Heart left ventricle (tissue), 16 donors: Measurements from ENCODE around the gene SIRPB1. TPM values are rescaled to one million over a fixed set of nuclear protein-coding genes. Genes with fewer than 3 reads are reported as not detected.
A peak's percentile ranks its signal among the peaks of the same experiment; 100 is the strongest.
"Not testable (repeated sequence)": the region's sequence is repeated elsewhere in the genome, so short reads cannot be mapped to it uniquely, and the experiment has no call there.

Experiments
- ATAC-seq, 4 donors: fragments of 200-7000 bp; cut with Tn5 transposase; one replicate each; pipeline ENCODE4 v1.9.1; 2020 to 2022; ENCODE audit warnings: moderate library complexity in 4 of 4, mild to moderate bottlenecking in 3 of 4, moderate number of reproducible peaks in 1 of 4
- DNase-seq, 5 donors: peaks; one replicate each; pipeline ENCODE4 v3.0.0-alpha.2; 2020
- H3K27ac ChIP-seq, 12 donors: fragments of 200-600 bp; sonication (generic) in 4 of 12; one replicate each; pipeline versions ENCODE4 v1.5.0 to v1.8.0; 2016 to 2022; ENCODE audit warnings: mild to moderate bottlenecking in 2 of 12
- H3K27me3 ChIP-seq, 9 donors: fragments of 200-600 bp; sonication (generic) in 2 of 9; one replicate each; pipeline versions ENCODE4 v1.5.1 to v1.8.0; 2016 to 2022; ENCODE audit warnings: mild to moderate bottlenecking in 3 of 9
- H3K36me3 ChIP-seq, 9 donors: fragments of 200-600 bp; sonication (generic) in 2 of 9; one replicate each; pipeline versions ENCODE4 v1.5.0 to v1.8.0; 2018 to 2022; ENCODE audit warnings: mild to moderate bottlenecking in 2 of 9
- H3K4me1 ChIP-seq, 12 donors: fragments of 200-600 bp; sonication (generic) in 4 of 12; one replicate each; pipeline versions ENCODE4 v1.5.0 to v1.8.0; 2016 to 2022; ENCODE audit warnings: mild to moderate bottlenecking in 3 of 12
- H3K4me3 ChIP-seq, 12 donors: fragments of 200-600 bp; sonication (generic) in 4 of 12; one replicate each; pipeline versions ENCODE4 v1.5.0 to v1.8.0; 2017 to 2022; ENCODE audit warnings: mild to moderate bottlenecking in 9 of 12, moderate library complexity in 4 of 12
- H3K9me3 ChIP-seq, 12 donors: fragments of 200-600 bp; sonication (generic) in 4 of 12; one replicate each; pipeline versions ENCODE4 v1.5.0 to v1.8.0; 2016 to 2022; ENCODE audit warnings: mild to moderate bottlenecking in 1 of 12
- POLR2A ChIP-seq, 2 donors: fragments of 450-650 bp; IDR thresholded peaks; one replicate each; pipeline ENCODE4 v1.6.1; 2017; ENCODE audit warnings: antibody characterized with exemption in 2 of 2, mild to moderate bottlenecking in 2 of 2, moderate library complexity in 2 of 2
- WGBS, 4 donors: extraction: QIAGEN DNeasy Blood & Tissue Kit in 2 of 4; methylation state at CpG; one replicate each; pipeline versions ENCODE4 v1.1.5 to v1.1.7; 2013 to 2018; 5-methylcytosine and 5-hydroxymethylcytosine counted together
- intact Hi-C, 10 donors: fragments of 100-400 bp; cut with DNase I; formaldehyde crosslinking; loops; one replicate each; pipeline versions ENCODE4 v1.11.1 to v1.14.2; 2022
- polyA plus RNA-seq, 2 donors: library from polyadenylated mRNA; stranded (reverse); fragments of 200-250 nt; gene quantifications; one replicate each; pipeline ENCODE4 v1.2.3, GENCODE V29; 2013
- total RNA-seq, 9 donors: library from RNA; depleted of rRNA in 2 of 9; stranded (reverse); fragments of >200 nt in 2 of 9; fragmentation: NEBNext Ultra II Directional in 3 of 9; extraction: Animal tissue kit (Norgen Biotek cat#: 25700) in 3 of 9; gene quantifications; one replicate each; pipeline versions ENCODE4 v1.1.0 to v1.2.4, GENCODE V29; 2016 to 2023
- TF ChIP-seq, protein P1 (sequence below), 12 donors: fragments of 200-600 bp; sonication (generic) in 4 of 12; IDR thresholded peaks; one replicate each; pipeline versions ENCODE4 v1.5.0 to v1.8.0; 2018 to 2022; ENCODE audit warnings: antibody characterized with exemption in 12 of 12, mild to moderate bottlenecking in 5 of 12
- donor health status: ischemic (EF 13 %, LVEDD 7.1; RV severe dilation, severe dysfunction).
- donor health status: healthy with polysubstance abuse.
- donor health status: DM: no; HTN: yes; CAD: no.
- donor health status: DM: no; HTN: no; CAD: no.
- donor health status: ischemic (EF 25% LVEDD 6.9; RV normal size, moderate dysfunction).
- donor health status: ischemic (EF 25% LVEDD 5.7; RV mildly dilated, moderate dysfunction).
- donor health status: healthy.
- donor health status: DM: yes; HTN: yes; CAD: no.
- donor health status: ischemic (EF 35%, LVEDD 5.7; RV mildly dilated, moderate dysfunction).
- donor health status: nonischemic (EF 11% LVEDD 7.7; RV severe dilation, severe dysfunction).
- donor health status: DM: yes; HTN: yes; CAD: no.
- donor health status: PGD.
- donor health status: ischemic (EF 29% LVEDD 5.4; RV normal size, mild dysfunction).
- donor health status: nonischemic (EF 23%, LVEDD 6.1; RV moderate dilation, normal function).

Gene SIRPB1
- total and polyA plus RNA-seq, 11 donors, result 0.19 to 14.0 (median 1.3) TPM

DNA sequence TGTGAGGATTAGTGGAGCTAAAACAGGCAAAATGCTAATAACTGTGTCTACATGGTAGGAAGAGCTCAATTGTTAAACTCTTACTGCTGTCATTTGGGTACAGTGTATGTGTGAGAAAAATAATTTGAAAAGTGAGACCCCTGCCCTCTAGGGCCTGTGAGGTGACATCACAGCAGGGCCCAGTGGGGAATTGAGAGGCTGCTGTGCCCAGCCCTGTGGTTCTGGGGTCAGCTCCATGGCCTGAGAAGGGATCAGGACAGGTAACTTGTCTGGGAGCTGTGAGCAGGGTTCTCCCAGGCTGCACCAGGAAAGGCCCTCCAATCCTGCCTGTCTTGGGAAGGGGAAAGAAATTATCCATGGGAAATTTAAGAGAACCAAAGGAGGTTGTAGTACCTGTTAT lies 1.3 kb downstream of the SIRPB1 start:
- ATAC-seq, result no peak
- Histone ChIP-seq H3K27me3 (no peaks in the 10 kb centered on the region), H3K27ac (peak overlapping the region in 1 of 12 donors; percentile 88), H3K4me1 (peaks cover 0 to 55% (median 0%) of the 10 kb centered on the region in 12 donors), H3K4me3 (peak overlapping the region in 1 of 12 donors; percentile 41), H3K36me3 (no peaks in the 10 kb centered on the region), H3K9me3 (peaks cover 0 to 11% (median 2%) of the 10 kb centered on the region in 12 donors)
- intact Hi-C loops, result loop anchor here in 1 of 10 donors (10.0 kb wide), 1 partner anchor 54 kb away; no protein-coding TSS in a partner anchor
- no peak for DNase-seq
- TF ChIP-seq POLR2A (IDR thresholded peaks at IDR 0.05), result no peak

DNA sequence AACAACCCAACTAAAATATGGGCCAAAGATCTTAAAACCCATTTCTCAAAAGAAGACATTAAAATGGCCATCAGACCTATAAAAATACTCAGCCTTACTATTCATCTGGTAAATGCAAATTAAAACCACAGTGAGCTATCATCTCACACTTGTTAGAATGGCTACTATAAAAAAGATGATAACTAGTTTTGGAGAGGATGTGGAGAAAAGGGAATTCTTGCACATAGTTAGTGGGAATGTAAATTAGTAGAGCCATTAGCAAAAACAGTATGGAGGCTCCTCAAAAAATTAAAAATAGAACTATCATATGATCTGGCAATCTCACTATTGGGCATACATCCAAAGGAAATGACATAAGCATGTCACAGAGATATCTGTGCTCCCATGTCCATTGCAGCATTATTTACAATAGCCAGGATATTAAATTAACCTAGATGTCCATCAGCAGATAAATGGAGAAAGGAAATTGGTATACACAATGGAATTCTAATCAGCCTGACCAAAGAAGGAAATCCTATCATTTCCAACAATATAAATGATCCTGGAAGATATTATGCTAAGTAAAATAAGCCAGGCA lies 2.9 kb downstream of the SIRPB1 start:
- ATAC-seq (peak in 1 of 4 donors; percentile 30), DNase-seq (no peak)
- peaks cover 0 to 39% (median 0%) of the 10 kb centered on the region in 12 donors for H3K4me1 ChIP-seq
- intact Hi-C loops, result loop anchor here in 2 of 10 donors (2.0 to 10.0 kb wide), 2 partner anchors 38 to 52 kb away; no protein-coding TSS in a partner anchor
- H3K27ac ChIP-seq, result peak overlapping the region in 1 of 12 donors; percentile 12
- TF ChIP-seq, protein P1, sequence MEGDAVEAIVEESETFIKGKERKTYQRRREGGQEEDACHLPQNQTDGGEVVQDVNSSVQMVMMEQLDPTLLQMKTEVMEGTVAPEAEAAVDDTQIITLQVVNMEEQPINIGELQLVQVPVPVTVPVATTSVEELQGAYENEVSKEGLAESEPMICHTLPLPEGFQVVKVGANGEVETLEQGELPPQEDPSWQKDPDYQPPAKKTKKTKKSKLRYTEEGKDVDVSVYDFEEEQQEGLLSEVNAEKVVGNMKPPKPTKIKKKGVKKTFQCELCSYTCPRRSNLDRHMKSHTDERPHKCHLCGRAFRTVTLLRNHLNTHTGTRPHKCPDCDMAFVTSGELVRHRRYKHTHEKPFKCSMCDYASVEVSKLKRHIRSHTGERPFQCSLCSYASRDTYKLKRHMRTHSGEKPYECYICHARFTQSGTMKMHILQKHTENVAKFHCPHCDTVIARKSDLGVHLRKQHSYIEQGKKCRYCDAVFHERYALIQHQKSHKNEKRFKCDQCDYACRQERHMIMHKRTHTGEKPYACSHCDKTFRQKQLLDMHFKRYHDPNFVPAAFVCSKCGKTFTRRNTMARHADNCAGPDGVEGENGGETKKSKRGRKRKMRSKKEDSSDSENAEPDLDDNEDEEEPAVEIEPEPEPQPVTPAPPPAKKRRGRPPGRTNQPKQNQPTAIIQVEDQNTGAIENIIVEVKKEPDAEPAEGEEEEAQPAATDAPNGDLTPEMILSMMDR (IDR thresholded peaks at IDR 0.05), result no peak
- TF ChIP-seq POLR2A (IDR thresholded peaks at IDR 0.05), result no peak
- H3K27me3 ChIP-seq, result no peaks in the 10 kb centered on the region
- no peak overlapping the region for H3K4me3 ChIP-seq
- no peaks in the 10 kb centered on the region for H3K36me3 ChIP-seq
- peaks cover 0 to 11% (median 2%) of the 10 kb centered on the region in 12 donors for H3K9me3 ChIP-seq

DNA sequence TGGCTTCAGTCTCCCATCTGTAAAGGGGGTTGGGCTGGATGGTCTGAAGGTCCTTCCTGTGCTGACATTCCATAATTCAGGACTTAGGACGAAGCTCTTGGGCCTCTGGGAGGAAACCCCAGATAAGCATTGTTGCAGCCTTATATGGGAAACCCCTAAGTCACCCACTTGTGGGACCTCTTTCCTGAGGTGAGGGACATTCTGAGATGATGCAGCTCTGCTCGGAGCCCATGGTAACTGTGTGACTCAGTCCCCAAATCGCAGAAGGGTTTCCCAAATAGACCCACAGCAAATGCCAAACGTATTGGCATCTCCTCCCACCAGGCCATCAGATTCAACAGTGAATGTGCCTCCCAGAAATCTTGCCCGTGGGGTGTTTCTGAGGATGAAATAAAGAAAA lies 9.4 kb downstream of the SIRPB1 start:
- H3K4me1 ChIP-seq, H3K4me3 ChIP-seq, H3K36me3 ChIP-seq, H3K9me3 ChIP-seq, ATAC-seq, H3K27me3 ChIP-seq, H3K27ac ChIP-seq, DNase-seq: not testable (repeated sequence)
- 63% methylated on average over 5 of the region's 5 CpGs; no CpG with 5 or more reads in 3 of the 4 donors for WGBS, 4 donors
- intact Hi-C loops, result loop anchor here in 1 of 10 donors (10.0 kb wide), 1 partner anchor 46 kb away; no protein-coding TSS in a partner anchor

DNA sequence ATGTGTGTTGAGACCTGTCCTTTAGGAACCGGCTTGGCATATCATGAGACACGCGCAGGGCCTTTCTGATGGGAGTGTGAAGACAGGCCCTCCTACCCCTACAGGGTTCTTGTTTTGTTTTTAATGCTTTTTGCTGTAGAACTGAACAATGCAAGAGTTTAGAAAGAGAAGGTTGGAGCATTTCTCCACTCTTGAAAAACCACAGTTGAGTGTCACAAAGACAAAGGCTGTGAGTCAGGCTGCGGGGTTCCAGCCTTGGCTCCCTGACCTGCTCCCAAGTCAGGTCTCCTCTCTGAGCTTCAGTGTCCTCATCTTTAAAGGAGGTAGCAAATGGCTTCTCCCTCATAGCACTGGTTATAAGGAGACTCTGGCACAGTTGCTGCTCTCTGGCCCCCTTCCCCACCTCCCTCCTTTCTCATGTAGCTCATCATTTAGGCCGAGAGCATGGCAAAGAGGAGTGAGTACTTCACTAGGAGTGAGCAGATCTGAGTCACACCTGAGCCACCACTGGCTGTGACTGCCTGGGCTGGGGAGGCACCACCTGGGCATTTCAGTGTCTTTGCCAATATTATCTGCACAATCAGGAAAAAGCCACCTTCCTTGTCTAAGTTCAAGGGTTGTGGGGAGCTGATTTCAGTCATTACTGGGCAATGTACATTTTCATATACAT lies 11.0 kb downstream of the SIRPB1 start:
- not testable (repeated sequence) for ATAC-seq
- 63 to 68% methylated on average over 3 to 4 of the region's 5 CpGs; no CpG with 5 or more reads in 2 of the 4 donors for WGBS, 4 donors

DNA sequence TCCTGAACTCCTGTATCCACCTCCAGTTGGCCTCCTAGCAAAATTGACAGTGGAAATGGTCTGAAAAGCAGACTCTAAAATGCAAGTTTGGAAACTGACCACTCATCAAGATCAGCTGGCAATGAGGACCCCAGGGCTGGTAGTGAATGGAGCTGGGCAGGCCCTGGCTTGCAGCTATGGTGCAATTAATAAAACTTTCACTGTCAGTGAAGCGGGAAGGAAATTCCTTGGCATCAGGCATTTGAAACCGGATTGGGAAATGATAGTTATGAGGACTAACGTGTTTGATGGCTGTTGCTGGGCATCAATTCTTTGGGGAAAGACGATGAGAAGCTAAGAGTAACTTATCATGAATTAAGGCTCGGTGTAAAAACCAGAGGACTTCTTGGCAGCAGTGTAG lies 19.1 kb downstream of the SIRPB1 start:
- Histone ChIP-seq H3K36me3 (no peaks in the 10 kb centered on the region), H3K4me3 (no peak overlapping the region), H3K27ac (no peak overlapping the region), H3K9me3 (no peaks in the 10 kb centered on the region), H3K4me1 (no peaks in the 10 kb centered on the region), H3K27me3 (no peaks in the 10 kb centered on the region)
- ATAC-seq (no peak), DNase-seq (no peak)
- intact Hi-C loops, result no loop called here
- 66 to 72% methylated on average over 5 of the region's 5 CpGs; no CpG with 5 or more reads in 2 of the 4 donors for WGBS, 4 donors
- TF ChIP-seq, protein P1 (IDR thresholded peaks at IDR 0.05), result no peak
- TF ChIP-seq POLR2A (IDR thresholded peaks at IDR 0.05), result no peak

More for the DNA sequence above, 11.0 kb downstream of the SIRPB1 start:
- H3K27me3 ChIP-seq, DNase-seq, intact Hi-C loops, H3K9me3 ChIP-seq, H3K36me3 ChIP-seq, H3K4me1 ChIP-seq, H3K4me3 ChIP-seq, H3K27ac ChIP-seq: not testable (repeated sequence)
